HG03571 (cell line): ENCODE results near the gene RNF34.

Experiments
- ATAC-seq: cut with Tn5 transposase; IDR thresholded peaks from one replicate; pipeline ENCODE4 v1.9.1; 2021; ENCODE audit not compliant: unreplicated experiment

Gene RNF34

GRCh38 chr12:121436706-121437105, 36.8 kb downstream of the RNF34 start:
- ATAC-seq: no peak

- no peak for ATAC-seq
Measured at GRCh38 chr12:121438905-121439304, 39.0 kb downstream of the RNF34 start.

- ATAC-seq: no peak
Measured at GRCh38 chr12:121439715-121440114, 39.8 kb downstream of the RNF34 start.

GRCh38 chr12:121440768-121441167, 40.9 kb downstream of the RNF34 start:
- ATAC-seq: no peak

GRCh38 chr12:121441555-121441954, 41.6 kb downstream of the RNF34 start:
- no peak for ATAC-seq

- no peak for ATAC-seq
Measured at GRCh38 chr12:121442028-121442948, 42.4 kb downstream of the RNF34 start.

GRCh38 chr12:121443193-121443870, 43.4 kb downstream of the RNF34 start:
- ATAC-seq: no peak

- ATAC-seq: no peak
Measured at GRCh38 chr12:121443911-121444841, 44.3 kb downstream of the RNF34 start.

GRCh38 chr12:121444842-121445202, 44.9 kb downstream of the RNF34 start:
- no peak for ATAC-seq

- ATAC-seq: no peak
Measured at GRCh38 chr12:121446750-121447149, 46.8 kb downstream of the RNF34 start.

GRCh38 chr12:121448771-121449315, 48.9 kb downstream of the RNF34 start:
- no peak for ATAC-seq

- ATAC-seq: no peak
Measured at GRCh38 chr12:121451961-121452339, 52.0 kb downstream of the RNF34 start.

- ATAC-seq: no peak
Measured at GRCh38 chr12:121452340-121452984, 52.5 kb downstream of the RNF34 start.

- ATAC-seq: no peak
Measured at GRCh38 chr12:121452985-121453360, 53.1 kb downstream of the RNF34 start.

GRCh38 chr12:121453629-121454028, 53.7 kb downstream of the RNF34 start:
- ATAC-seq: no peak

GRCh38 chr12:121454921-121455320, 55.0 kb downstream of the RNF34 start:
- no peak for ATAC-seq

- ATAC-seq: no peak
Measured at GRCh38 chr12:121455766-121456420, 56.0 kb downstream of the RNF34 start.

GRCh38 chr12:121456551-121456950, 56.6 kb downstream of the RNF34 start:
- no peak for ATAC-seq

- ATAC-seq: no peak
Measured at GRCh38 chr12:121461048-121461447, 61.1 kb downstream of the RNF34 start.

- no peak for ATAC-seq
Measured at GRCh38 chr12:121464331-121464730, 64.4 kb downstream of the RNF34 start.
